ENCODE results near the gene LKAAEAR1.

The LKAAEAR1 gene

DNA sequence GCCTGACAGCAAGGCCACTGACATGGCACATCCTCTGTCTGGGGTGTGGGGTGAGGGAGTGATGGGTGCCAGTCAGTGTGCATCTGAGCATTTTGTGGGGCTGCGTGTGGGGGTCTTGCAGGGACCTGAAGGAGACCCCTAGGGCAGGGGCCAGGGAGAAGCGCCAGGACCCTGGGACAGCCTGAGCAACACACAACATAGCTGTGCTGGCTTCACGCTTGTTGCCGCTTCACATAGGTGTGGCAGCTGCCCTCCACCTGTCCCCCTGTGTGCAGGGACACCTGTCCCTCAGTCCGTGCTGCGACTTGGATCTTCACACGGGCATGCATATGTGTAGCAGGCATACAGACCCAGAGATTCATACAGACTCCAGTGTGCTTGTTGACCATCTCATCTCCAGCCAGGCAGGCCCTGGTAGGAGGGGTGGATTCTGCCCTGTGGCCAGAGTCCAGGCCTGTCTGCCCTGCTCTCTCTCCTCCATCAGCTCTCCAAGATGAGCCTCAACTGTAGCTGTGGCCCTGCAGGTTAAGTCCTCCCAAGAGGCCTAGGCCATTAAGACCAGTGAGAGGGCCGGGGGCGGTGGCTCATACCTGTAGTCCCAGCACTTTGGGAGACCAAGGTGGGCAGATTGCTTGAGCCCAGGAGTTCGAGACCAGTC lies 26.3 kb upstream of the LKAAEAR1 start:
- DNase-seq: no peak

DNA sequence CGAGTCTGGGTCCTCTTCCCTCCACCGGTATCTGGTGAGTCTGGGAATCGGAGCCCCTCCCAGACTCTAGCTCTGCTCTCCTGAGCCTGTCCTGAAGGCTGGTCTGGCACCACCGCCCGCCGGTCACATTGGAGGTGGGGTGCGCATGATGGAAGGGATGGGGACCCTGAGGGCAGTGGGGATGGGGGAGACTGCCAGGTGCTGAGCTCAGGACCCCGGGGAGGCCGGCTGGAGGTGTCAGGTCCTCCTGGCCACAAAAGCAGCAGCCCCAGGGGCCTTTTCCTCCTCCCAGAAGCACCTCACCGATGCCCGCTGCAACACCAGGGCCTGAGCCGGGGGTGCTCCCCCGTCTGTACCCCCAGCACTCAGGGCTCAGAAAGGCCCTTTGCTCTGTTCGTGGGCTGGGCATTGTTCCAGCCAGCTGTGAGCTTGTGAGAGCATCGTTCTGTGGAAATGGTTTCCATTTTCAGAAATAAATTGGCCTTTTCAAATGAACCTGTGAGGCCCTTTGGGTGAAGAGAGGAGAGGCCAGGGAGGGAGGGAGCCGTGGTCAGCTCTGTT lies 25.7 kb upstream of the LKAAEAR1 start:
- no peak for DNase-seq

- no peak for DNase-seq
These were observed 24.8 kb upstream of the LKAAEAR1 start for GRCh38 chr20:64108731-64109681.

DNA sequence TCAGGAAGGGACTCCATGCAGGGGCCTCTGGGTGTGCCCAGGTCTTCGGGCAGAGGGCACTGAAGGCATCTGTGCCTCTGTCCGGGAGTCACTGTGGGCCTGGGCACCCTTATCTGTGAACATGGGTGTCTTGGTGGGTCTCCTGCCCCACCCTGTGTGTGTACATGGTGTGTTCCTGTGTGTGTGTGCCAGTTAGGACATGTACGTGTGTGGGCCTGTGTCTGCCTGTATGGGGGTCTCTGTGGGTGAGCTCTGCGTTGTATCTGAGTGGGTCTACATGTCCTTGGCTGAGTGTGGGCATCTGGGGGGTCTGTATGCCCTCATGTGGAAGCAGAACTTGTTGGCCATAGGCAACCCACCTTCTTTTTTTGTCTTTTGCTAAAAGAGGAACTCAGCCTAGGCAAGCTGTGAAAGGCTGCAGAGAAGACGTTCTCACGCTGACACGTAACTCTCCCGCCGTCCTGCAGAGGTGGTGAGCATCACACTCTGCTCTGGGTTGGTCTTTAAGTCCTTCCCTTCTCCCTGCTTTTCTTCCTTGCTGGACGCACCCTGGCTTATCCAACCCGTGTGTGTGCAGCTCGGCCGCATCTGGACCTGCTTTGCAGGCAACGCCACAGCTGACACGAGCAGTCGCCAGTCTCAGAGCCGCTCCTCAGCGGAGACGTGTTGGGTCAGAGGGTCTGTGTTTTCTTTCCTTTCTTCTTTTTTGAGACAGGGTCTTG lies 23.7 kb upstream of the LKAAEAR1 start:
- DNase-seq: peak; percentile 57 to 73

DNA sequence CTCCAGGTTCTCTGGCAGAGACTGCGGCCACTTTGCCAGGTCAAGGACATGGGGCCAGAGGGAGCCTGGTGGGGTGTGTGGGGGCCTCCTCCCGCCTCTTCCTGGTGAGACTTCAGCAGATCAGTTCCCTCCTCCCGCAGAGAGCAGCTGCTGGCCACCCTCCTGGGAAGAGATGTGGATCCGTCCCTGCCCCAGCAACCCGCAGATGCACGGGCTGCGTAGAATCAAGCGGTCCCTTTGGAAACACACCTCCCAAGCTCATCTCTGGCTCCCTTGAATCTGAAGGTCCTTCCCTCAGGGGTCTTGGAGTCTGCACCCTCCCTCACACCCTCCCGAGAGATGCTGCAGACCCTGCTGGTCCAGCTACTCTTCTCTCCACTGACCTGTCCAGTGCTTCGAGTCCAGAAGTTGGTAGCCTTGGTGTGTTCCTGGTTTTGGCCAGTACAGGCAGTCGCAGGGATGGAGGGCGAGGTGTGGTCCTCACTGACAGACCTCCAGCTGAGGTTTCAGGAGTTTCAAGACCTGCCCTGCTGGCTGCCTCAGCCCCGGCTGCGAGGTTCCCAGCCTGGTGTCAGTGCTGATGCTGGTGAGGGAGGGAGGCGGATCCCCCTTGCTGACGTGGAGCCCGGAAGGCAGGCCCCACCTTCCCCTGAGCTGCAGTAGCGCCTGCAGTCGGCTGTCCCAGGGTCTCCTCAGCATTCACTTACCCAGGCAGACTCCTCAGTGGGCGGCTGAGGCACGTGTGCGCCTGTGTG lies 23.0 kb upstream of the LKAAEAR1 start, which contains the start of gene NPBWR2:
Gene NPBWR2, minus strand, starts transcription at position 585 of the 755 bp plus-strand sequence. CDS start 734 bp downstream, outside the sequence.
- DNase-seq: no peak

- no peak for DNase-seq
These were observed 22.3 kb upstream of the LKAAEAR1 start for GRCh38 chr20:64106435-64106961.

- DNase-seq: no peak
These were observed 21.7 kb upstream of the LKAAEAR1 start for GRCh38 chr20:64105846-64106434.

GRCh38 chr20:64104667-64105451 lies 20.7 kb upstream of the LKAAEAR1 start:
- DNase-seq: no peak

- DNase-seq: no peak
These were observed 19.9 kb upstream of the LKAAEAR1 start for GRCh38 chr20:64103871-64104666.

DNA sequence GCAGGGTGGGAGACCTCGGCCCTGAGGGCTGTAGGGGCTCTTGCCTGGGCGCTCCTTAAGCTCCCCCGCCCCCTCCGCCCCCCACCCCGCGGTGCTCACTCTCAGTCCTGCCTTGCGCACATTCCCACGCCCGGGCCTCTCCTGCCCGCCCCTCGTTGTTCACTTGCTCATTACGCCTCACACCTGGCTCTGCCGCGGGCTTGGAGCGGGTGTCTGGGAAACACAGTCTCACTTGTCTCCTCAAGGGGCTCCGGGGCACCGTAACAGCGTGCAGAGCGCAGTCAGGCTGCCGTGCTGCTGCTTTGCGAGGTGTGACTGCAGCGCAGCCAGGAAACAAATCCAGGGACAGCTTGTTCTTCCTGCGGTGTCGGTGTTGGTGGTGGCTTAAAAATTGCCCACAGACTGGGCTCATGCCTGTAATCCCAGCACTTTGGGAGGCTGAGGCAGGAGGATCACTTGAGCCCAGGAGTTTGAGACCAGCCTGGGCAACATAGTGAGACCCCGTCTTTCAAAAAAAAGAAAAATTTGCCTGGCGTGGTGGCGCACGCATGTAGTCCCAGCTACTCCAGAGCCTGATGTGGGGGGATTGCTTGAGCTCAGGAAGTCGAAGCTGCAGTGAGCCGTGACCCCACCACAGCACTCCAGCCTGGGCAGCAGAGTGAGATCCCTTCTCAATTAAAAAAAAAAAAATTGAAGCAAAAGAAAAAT lies 18.6 kb upstream of the LKAAEAR1 start:
- DNase-seq: no peak

GRCh38 chr20:64101731-64102621 lies 17.8 kb upstream of the LKAAEAR1 start:
- DNase-seq: no peak

- no peak for DNase-seq
These were observed 16.9 kb upstream of the LKAAEAR1 start for GRCh38 chr20:64100946-64101688.

- DNase-seq: no peak
These were observed 16.3 kb upstream of the LKAAEAR1 start for GRCh38 chr20:64100566-64100888.

GRCh38 chr20:64099880-64100565 lies 15.8 kb upstream of the LKAAEAR1 start:
- no peak for DNase-seq

DNA sequence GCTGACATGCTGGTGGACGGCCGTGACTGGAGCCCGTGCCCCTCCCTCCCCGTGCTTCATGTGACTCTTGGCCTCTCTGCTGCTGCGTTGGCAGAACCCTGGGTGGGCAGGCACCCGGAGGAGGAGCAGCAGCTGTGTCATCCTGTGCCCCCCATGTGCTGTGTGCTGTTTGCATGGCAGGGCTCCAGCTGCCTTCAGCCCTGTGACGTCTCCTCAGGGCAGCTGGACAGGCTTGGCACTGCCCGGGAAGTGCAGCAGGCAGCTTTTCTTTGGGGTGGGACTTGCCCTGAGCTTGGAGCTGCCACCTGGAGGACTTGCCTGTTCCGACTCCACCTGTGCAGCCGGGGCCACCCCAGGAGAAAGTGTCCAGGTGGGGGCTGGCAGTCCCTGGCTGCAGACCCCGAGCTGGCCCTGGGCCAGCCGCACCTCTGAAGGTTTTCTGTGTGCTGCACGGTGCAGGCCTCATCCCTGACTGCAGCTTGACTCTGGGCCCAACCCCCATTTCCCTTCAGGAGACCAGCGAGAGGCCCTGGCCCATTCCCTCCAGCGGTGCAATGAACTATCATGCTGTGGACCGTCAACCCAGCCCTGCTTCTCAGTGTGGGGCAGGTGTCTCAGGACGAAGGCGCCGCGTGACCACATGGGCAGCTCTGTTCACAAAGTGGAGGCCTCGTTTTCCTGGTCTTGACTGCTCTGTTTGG lies 15.0 kb upstream of the LKAAEAR1 start:
- no peak for DNase-seq

- no peak for DNase-seq
These were observed 14.3 kb upstream of the LKAAEAR1 start for GRCh38 chr20:64098471-64099013.
